Panc1 (cell line): ENCODE measurements around the gene TFAP2A.

ENCODE experiments used
- POLR2AphosphoS5 ChIP-seq: IDR thresholded peaks from 2 replicates; pipeline ENCODE4 v1.6.1; 2012; ENCODE audit warnings: mild to moderate bottlenecking, low read depth, low read length, moderate library complexity
- TF ChIP-seq, protein P1 (sequence below): fragments of 450-650 bp; IDR thresholded peaks from 2 replicates; pipeline ENCODE4 v1.5.1; 2017; ENCODE audit warnings: mild to moderate bottlenecking

DNA sequence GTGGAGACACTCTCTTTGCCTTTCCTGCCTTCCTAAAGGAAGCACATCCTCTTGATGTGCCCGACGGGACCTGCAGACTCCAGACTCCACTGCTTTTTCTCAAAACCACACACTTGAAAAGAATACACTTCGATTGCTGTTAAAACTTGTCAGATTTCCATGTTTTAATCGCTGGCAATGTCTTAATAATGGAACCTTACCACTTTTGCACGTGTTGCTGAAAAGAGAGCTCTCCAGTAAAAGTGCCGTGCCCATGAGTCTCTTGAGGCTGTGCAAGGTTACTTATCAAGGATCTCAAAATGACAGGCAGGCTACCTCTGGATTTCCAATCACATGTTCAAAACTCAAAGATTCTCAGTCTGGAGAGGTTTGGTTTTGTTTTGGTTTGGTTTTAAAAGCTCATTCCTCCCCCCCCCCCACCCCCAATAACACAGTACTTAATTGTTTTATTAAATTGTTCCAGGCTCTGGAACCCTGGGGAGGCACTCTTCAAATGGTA lies 12.0 kb upstream of the TFAP2A start:
- TF ChIP-seq, protein P1, sequence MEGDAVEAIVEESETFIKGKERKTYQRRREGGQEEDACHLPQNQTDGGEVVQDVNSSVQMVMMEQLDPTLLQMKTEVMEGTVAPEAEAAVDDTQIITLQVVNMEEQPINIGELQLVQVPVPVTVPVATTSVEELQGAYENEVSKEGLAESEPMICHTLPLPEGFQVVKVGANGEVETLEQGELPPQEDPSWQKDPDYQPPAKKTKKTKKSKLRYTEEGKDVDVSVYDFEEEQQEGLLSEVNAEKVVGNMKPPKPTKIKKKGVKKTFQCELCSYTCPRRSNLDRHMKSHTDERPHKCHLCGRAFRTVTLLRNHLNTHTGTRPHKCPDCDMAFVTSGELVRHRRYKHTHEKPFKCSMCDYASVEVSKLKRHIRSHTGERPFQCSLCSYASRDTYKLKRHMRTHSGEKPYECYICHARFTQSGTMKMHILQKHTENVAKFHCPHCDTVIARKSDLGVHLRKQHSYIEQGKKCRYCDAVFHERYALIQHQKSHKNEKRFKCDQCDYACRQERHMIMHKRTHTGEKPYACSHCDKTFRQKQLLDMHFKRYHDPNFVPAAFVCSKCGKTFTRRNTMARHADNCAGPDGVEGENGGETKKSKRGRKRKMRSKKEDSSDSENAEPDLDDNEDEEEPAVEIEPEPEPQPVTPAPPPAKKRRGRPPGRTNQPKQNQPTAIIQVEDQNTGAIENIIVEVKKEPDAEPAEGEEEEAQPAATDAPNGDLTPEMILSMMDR: no peak
- TF ChIP-seq POLR2AphosphoS5: no peak
